GM21367 (cell line): ENCODE data around the gene DYSF.

ENCODE experiments used
- ATAC-seq: cut with Tn5 transposase; IDR thresholded peaks from one replicate; pipeline ENCODE4 v1.9.1; 2021; ENCODE audit not compliant: unreplicated experiment

Gene DYSF

GRCh38 chr2:71668326-71669057 is 215.1 kb downstream of the DYSF start:
- no peak for ATAC-seq

- ATAC-seq, result no peak
These were observed 215.7 kb downstream of the DYSF start for GRCh38 chr2:71669058-71669456.

- ATAC-seq, result no peak
These were observed 216.5 kb downstream of the DYSF start for GRCh38 chr2:71669628-71670429.

- ATAC-seq, result no peak
These were observed 217.1 kb downstream of the DYSF start for GRCh38 chr2:71670430-71670795.

- ATAC-seq, result no peak
These were observed 218.0 kb downstream of the DYSF start for GRCh38 chr2:71671203-71671854.

- no peak for ATAC-seq
These were observed 218.8 kb downstream of the DYSF start for GRCh38 chr2:71671895-71672825.

GRCh38 chr2:71672826-71673795 is 219.8 kb downstream of the DYSF start:
- ATAC-seq, result no peak

- no peak for ATAC-seq
These were observed 220.9 kb downstream of the DYSF start for GRCh38 chr2:71674158-71674851.

GRCh38 chr2:71675296-71675695 is 221.9 kb downstream of the DYSF start:
- no peak for ATAC-seq

- ATAC-seq, result no peak
These were observed 225.5 kb downstream of the DYSF start for GRCh38 chr2:71678874-71679273.

- no peak for ATAC-seq
These were observed 226.1 kb downstream of the DYSF start for GRCh38 chr2:71679491-71679890.

- ATAC-seq, result no peak
These were observed 227.6 kb downstream of the DYSF start for GRCh38 chr2:71680925-71681324.

- no peak for ATAC-seq
These were observed 228.3 kb downstream of the DYSF start for GRCh38 chr2:71681626-71682025.

- no peak for ATAC-seq
These were observed 229.0 kb downstream of the DYSF start for GRCh38 chr2:71682341-71682740.

- ATAC-seq, result no peak
These were observed 229.7 kb downstream of the DYSF start for GRCh38 chr2:71683070-71683469.

- ATAC-seq, result no peak
These were observed 230.3 kb downstream of the DYSF start for GRCh38 chr2:71683666-71684065.

GRCh38 chr2:71684226-71685072 is 231.1 kb downstream of the DYSF start:
- no peak for ATAC-seq
